Mucosa of descending colon (tissue), 3 donors: ENCODE results near the gene ENGASE. TPM values are rescaled to one million over a fixed set of nuclear protein-coding genes. Genes with fewer than 3 reads are reported as not detected.

ENCODE experiments used
- ATAC-seq: fragments of 200-7000 bp; cut with Tn5 transposase; one replicate; pipeline ENCODE4 v1.9.1; 2020; ENCODE audit warnings: mild to moderate bottlenecking, moderate library complexity
- DNase-seq, 3 donors: peaks; one replicate each; pipeline ENCODE4 v3.0.0-alpha.2; 2020
- H3K36me3 ChIP-seq: fragments of 200-600 bp; one replicate; pipeline ENCODE4 v1.8.0; 2021; ENCODE audit warnings: low read depth, mild to moderate bottlenecking
- H3K4me1 ChIP-seq: fragments of 200-600 bp; one replicate; pipeline ENCODE4 v1.8.0; 2021; ENCODE audit warnings: low read depth, mild to moderate bottlenecking
- H3K4me3 ChIP-seq: fragments of 200-600 bp; one replicate; pipeline ENCODE4 v1.8.0; 2021; ENCODE audit warnings: mild to moderate bottlenecking
- H3K9me3 ChIP-seq: fragments of 200-600 bp; one replicate; pipeline ENCODE4 v1.8.0; 2021; ENCODE audit warnings: mild to moderate bottlenecking
- CTCF ChIP-seq: fragments of 200-600 bp; IDR thresholded peaks from one replicate; pipeline ENCODE4 v1.8.0; 2022; ENCODE audit warnings: antibody characterized with exemption, mild to moderate bottlenecking
- intact Hi-C, 2 donors: fragments of 100-400 bp; cut with DNase I in 1 of 2; cut with micrococcal nuclease in 1 of 2; formaldehyde crosslinking; loops; one replicate each; pipeline versions ENCODE4 v1.11.0 to v1.11.1; 2022; cut with DNase I, micrococcal nuclease
- total RNA-seq, 3 donors: library from RNA; stranded (reverse); fragmentation: NEBNext Ultra II Directional in 2 of 3; extraction: Animal tissue kit (Norgen Biotek cat#: 25700) in 2 of 3; gene quantifications; one replicate each; pipeline versions ENCODE4 v1.2.1 to v1.2.4, GENCODE V29; 2021 to 2023
- donor health status: DM: no; HTN: no; CAD: no; lungs with moderate emphysema.
- donor health status: DM: no; HTN: no; CAD: no.
- donor health status: DM: no; HTN: yes; CAD: no.

ENGASE gene
- total RNA-seq, 3 donors from 2014 or later: 89.6 to 160 (median 97.4) TPM

GRCh38 chr17:79062691-79063090 lies 11.9 kb upstream of the ENGASE start:
- no peaks in the 10 kb centered on the region for H3K9me3 ChIP-seq
- ATAC-seq (no peak), DNase-seq (no peak)
- TF ChIP-seq CTCF: no peak
- no peaks in the 10 kb centered on the region for H3K36me3 ChIP-seq
- no peak overlapping the region for H3K4me3 ChIP-seq
- intact Hi-C loops: loop anchor here in 1 of 2 donors (10.0 kb wide), 1 partner anchor 332 kb away; no protein-coding TSS in a partner anchor
- no peaks in the 10 kb centered on the region for H3K4me1 ChIP-seq

DNA sequence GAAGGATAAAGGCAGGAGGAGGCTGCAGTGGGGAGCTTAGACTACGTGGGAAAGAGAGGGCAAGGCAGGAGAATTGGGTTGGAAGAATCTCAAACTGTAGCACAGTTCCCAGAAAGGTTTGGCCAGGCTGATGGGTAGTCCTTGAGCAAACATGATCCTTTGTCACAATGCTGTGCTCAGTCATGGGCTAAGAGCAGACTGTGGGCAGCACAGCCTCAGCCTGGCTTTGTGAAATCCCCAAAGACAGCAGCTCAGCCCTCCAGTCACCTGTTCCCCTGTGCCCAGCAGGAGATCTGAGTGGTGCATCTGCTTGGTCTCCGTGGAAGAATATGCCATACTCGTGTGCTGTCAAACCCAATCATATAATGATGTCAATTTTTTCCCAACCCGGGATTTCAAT lies 10.6 kb upstream of the ENGASE start:
- no peak for TF ChIP-seq CTCF
- Histone ChIP-seq H3K4me3 (no peak overlapping the region), H3K4me1 (no peaks in the 10 kb centered on the region), H3K36me3 (no peaks in the 10 kb centered on the region), H3K9me3 (no peaks in the 10 kb centered on the region)
- intact Hi-C loops: loop anchor here in 1 of 2 donors (10.0 kb wide), 1 partner anchor 331 kb away; no protein-coding TSS in a partner anchor
- ATAC-seq (no peak), DNase-seq (no peak)

GRCh38 chr17:79065105-79065670 lies 9.4 kb upstream of the ENGASE start:
- peak; percentile 51 for TF ChIP-seq CTCF
- ATAC-seq (peak; percentile 81), DNase-seq (peak in 2 of 3 donors; percentile 62 to 86)
- no peaks in the 10 kb centered on the region for H3K4me1 ChIP-seq
- H3K9me3 ChIP-seq: no peaks in the 10 kb centered on the region
- intact Hi-C loops: loop anchor here in 1 of 2 donors (10.0 kb wide), 1 partner anchor 330 kb away; no protein-coding TSS in a partner anchor
- H3K36me3 ChIP-seq: no peaks in the 10 kb centered on the region
- no peak overlapping the region for H3K4me3 ChIP-seq

DNA sequence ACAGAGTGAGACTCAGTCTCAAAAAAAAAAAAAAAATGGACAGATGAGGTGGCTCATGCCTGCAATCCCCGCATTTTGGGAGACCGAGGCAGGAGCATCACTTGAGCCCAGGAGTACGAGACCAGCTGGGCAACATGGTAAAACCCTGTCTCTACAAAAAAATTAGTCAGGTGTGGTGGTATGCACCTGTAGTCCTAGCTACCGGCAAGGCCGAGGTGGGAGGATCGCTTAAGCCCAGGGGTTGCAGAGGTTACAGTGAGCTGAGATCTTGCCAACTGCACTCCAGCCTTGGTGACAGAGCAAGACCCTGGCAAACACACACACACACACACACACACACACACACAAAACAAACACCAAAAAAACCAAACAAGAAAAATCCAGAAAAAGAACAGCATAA lies 7.7 kb upstream of the ENGASE start:
- no peaks in the 10 kb centered on the region for H3K9me3 ChIP-seq
- DNase-seq: no peak
- TF ChIP-seq CTCF: no peak
- intact Hi-C loops: loop anchor here in 1 of 2 donors (10.0 kb wide), 1 partner anchor 328 kb away; no protein-coding TSS in a partner anchor
- no peak overlapping the region for H3K4me3 ChIP-seq
- no peaks in the 10 kb centered on the region for H3K4me1 ChIP-seq
- no peaks in the 10 kb centered on the region for H3K36me3 ChIP-seq
- ATAC-seq: no peak

DNA sequence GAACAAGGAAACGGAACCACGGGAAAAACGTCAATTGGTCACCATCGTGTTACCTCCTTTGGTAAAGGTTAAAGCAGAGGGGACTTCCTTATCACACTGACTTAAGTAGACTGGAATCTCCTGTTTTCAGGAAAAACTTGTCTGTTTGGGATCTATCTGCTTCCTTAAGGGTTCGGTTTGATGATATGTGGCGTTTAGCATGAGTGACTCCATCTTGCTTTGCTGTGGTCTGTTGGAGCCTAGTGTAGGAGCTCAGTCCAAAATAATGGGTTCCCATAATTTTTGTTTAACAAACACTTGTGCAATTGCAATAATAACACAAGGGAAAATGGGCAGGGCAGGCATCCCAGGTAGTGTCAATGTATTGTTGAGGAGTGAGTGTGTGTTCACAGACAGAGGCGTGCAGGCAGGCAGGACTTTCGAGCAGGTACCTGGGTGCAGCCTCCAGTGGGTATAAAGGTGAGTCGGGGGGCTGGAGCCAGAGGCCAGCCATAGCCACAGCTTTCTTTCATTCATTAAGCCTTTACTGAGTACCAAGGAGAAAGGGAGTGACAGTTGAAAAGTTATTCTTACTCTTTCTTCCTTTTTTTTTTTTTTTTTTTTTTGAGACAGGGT lies 4.3 kb upstream of the ENGASE start:
- DNase-seq (peak in 2 of 3 donors; percentile 11 to 12), ATAC-seq (no peak)
- TF ChIP-seq CTCF: no peak
- Histone ChIP-seq H3K9me3 (no peaks in the 10 kb centered on the region), H3K4me3 (no peak overlapping the region), H3K4me1 (peaks cover 20% of the 10 kb centered on the region), H3K36me3 (no peaks in the 10 kb centered on the region)
- intact Hi-C loops: no loop called here
